GM12878 (cell line): Measurements from ENCODE around the gene ASTL.

ENCODE experiments used
- MXI1 ChIP-seq: fragments of 150-350 bp; IDR thresholded peaks from 2 replicates; pipeline ENCODE4 v1.6.1; 2011; ENCODE audit warnings: low read depth, mild to moderate bottlenecking, inconsistent platforms, low read length, improper control_type of control experiment
- MYB ChIP-seq: fragments of 150-350 bp; IDR thresholded peaks from 2 replicates; pipeline ENCODE4 v1.6.1; 2014; ENCODE audit warnings: mild to moderate bottlenecking, low read depth, low read length, borderline replicate concordance
- NBN ChIP-seq: fragments of 450-650 bp; IDR thresholded peaks from 2 replicates; pipeline ENCODE4 v1.6.1; 2016
- NFIC ChIP-seq: IDR thresholded peaks from 2 replicates; pipeline ENCODE4 v1.6.1; 2012; ENCODE audit warnings: low read depth, mild to moderate bottlenecking, inconsistent platforms, low read length, moderate library complexity
- NRF1 ChIP-seq: conservative IDR thresholded peaks from 2 replicates; pipeline ENCODE4 v1.6.1; 2011; ENCODE audit warnings: mild to moderate bottlenecking, low read depth, low read length, improper control_type of control experiment
- SMAD1 ChIP-seq: fragments of 450-650 bp; IDR thresholded peaks from 2 replicates; pipeline ENCODE4 v1.6.1; 2018; ENCODE audit warnings: mild to moderate bottlenecking, low read depth; ENCODE audit not compliant: partially characterized antibody
- SREBF1 ChIP-seq: IDR thresholded peaks from 2 replicates; pipeline ENCODE4 v1.6.1; 2012; ENCODE audit warnings: mild to moderate bottlenecking, low read length
- TF ChIP-seq, protein P1 (sequence below): IDR thresholded peaks from 2 replicates; pipeline ENCODE4 v1.6.1; 2012; ENCODE audit warnings: improper control_type of control experiment, low read depth, low read length; ENCODE audit not compliant: insufficient replicate concordance
- TF ChIP-seq, protein P2 (sequence below), 3 experiments: IDR thresholded peaks in 2 of 3; conservative IDR thresholded peaks in 1 of 3; 2 replicates each; pipeline ENCODE4 v1.5.1; 2011; ENCODE audit warnings: low read depth in 3 of 3, low read length in 3 of 3, mild to moderate bottlenecking in 3 of 3, control low read depth in 2 of 3, moderate library complexity in 2 of 3, inconsistent platforms in 1 of 3, mixed read lengths in 1 of 3; ENCODE audit not compliant: control insufficient read depth in 2 of 3, insufficient read depth in 1 of 3; ENCODE audit errors: extremely low read depth in 1 of 3
- TF ChIP-seq, protein P3 (sequence below): fragments of 450-650 bp; IDR thresholded peaks from 2 replicates; pipeline ENCODE4 v1.6.1; 2018; ENCODE audit warnings: borderline replicate concordance, mild to moderate bottlenecking; ENCODE audit not compliant: partially characterized antibody
- TF ChIP-seq, protein P4 (sequence below): fragments of 150-350 bp; IDR thresholded peaks from 2 replicates; pipeline ENCODE4 v1.6.1; 2016; ENCODE audit warnings: low read depth, low read length
- TF ChIP-seq, protein P5 (sequence below): IDR thresholded peaks from 2 replicates; pipeline ENCODE4 v1.6.1; 2012; ENCODE audit warnings: low read depth, low read length, improper control_type of control experiment

DNA sequence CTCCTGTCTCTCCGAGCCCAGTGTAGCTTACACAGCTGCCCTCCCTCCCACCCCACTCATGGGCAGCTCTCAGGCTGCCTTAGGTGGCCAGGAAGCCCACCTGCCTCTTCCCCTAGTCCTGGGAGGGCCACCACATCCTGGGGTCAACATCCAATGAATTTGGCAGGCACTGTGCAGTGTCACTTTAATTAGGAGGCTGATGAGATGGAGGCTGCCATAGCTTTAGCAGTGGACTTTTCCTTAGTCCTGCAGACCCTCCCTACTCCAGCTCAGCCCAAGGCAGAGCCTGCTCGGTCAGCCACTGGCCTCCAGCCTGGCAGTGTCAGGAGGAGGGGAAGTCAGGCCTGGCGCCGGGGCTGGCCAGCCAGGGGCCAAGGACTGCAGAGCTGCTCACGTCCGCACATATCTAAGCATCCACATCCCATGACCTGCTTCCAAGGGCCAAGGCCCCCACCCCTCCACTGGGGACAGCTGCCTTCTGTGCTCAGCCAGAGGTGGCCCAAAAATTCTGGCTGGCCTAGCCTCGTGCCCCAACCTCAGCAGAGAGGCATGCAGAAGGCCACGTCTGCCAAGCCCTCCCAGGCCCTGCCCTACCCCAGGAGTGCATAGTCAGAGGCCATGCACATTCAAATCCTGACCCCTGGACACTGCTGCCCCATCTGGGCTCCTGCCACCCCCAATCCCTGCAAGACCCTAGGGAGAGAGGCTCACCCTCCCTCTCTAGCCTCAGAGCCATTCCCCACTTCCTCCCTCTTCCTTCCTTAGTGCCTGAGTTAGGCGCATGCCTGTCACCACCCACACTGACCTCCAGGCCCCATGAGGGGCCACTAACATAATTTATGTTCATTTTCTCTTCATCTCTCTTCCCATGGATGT, 55.0 kb downstream of the ASTL start:
- TF ChIP-seq, protein P1, sequence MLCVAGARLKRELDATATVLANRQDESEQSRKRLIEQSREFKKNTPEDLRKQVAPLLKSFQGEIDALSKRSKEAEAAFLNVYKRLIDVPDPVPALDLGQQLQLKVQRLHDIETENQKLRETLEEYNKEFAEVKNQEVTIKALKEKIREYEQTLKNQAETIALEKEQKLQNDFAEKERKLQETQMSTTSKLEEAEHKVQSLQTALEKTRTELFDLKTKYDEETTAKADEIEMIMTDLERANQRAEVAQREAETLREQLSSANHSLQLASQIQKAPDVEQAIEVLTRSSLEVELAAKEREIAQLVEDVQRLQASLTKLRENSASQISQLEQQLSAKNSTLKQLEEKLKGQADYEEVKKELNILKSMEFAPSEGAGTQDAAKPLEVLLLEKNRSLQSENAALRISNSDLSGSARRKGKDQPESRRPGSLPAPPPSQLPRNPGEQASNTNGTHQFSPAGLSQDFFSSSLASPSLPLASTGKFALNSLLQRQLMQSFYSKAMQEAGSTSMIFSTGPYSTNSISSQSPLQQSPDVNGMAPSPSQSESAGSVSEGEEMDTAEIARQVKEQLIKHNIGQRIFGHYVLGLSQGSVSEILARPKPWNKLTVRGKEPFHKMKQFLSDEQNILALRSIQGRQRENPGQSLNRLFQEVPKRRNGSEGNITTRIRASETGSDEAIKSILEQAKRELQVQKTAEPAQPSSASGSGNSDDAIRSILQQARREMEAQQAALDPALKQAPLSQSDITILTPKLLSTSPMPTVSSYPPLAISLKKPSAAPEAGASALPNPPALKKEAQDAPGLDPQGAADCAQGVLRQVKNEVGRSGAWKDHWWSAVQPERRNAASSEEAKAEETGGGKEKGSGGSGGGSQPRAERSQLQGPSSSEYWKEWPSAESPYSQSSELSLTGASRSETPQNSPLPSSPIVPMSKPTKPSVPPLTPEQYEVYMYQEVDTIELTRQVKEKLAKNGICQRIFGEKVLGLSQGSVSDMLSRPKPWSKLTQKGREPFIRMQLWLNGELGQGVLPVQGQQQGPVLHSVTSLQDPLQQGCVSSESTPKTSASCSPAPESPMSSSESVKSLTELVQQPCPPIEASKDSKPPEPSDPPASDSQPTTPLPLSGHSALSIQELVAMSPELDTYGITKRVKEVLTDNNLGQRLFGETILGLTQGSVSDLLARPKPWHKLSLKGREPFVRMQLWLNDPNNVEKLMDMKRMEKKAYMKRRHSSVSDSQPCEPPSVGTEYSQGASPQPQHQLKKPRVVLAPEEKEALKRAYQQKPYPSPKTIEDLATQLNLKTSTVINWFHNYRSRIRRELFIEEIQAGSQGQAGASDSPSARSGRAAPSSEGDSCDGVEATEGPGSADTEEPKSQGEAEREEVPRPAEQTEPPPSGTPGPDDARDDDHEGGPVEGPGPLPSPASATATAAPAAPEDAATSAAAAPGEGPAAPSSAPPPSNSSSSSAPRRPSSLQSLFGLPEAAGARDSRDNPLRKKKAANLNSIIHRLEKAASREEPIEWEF: no peak
- TF ChIP-seq, protein P2, sequence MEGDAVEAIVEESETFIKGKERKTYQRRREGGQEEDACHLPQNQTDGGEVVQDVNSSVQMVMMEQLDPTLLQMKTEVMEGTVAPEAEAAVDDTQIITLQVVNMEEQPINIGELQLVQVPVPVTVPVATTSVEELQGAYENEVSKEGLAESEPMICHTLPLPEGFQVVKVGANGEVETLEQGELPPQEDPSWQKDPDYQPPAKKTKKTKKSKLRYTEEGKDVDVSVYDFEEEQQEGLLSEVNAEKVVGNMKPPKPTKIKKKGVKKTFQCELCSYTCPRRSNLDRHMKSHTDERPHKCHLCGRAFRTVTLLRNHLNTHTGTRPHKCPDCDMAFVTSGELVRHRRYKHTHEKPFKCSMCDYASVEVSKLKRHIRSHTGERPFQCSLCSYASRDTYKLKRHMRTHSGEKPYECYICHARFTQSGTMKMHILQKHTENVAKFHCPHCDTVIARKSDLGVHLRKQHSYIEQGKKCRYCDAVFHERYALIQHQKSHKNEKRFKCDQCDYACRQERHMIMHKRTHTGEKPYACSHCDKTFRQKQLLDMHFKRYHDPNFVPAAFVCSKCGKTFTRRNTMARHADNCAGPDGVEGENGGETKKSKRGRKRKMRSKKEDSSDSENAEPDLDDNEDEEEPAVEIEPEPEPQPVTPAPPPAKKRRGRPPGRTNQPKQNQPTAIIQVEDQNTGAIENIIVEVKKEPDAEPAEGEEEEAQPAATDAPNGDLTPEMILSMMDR (IDR thresholded peaks at IDR 0.05 in 2 of 3, conservative IDR thresholded peaks at IDR 0.05 in 1 of 3; ENCODE audit: control insufficient read depth in 2 of 3, extremely low read depth in 1 of 3, insufficient read depth in 1 of 3, low read depth in 3 of 3, low read length in 3 of 3): no peak
- no peak for TF ChIP-seq MXI1
- no peak for TF ChIP-seq MYB
- TF ChIP-seq, protein P3, sequence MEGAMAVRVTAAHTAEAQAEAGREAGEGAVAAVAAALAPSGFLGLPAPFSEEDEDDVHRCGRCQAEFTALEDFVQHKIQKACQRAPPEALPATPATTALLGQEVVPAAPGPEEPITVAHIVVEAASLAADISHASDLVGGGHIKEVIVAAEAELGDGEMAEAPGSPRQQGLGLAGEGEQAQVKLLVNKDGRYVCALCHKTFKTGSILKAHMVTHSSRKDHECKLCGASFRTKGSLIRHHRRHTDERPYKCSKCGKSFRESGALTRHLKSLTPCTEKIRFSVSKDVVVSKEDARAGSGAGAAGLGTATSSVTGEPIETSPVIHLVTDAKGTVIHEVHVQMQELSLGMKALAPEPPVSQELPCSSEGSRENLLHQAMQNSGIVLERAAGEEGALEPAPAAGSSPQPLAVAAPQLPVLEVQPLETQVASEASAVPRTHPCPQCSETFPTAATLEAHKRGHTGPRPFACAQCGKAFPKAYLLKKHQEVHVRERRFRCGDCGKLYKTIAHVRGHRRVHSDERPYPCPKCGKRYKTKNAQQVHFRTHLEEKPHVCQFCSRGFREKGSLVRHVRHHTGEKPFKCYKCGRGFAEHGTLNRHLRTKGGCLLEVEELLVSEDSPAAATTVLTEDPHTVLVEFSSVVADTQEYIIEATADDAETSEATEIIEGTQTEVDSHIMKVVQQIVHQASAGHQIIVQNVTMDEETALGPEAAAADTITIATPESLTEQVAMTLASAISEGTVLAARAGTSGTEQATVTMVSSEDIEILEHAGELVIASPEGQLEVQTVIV: no peak
- TF ChIP-seq, protein P4, sequence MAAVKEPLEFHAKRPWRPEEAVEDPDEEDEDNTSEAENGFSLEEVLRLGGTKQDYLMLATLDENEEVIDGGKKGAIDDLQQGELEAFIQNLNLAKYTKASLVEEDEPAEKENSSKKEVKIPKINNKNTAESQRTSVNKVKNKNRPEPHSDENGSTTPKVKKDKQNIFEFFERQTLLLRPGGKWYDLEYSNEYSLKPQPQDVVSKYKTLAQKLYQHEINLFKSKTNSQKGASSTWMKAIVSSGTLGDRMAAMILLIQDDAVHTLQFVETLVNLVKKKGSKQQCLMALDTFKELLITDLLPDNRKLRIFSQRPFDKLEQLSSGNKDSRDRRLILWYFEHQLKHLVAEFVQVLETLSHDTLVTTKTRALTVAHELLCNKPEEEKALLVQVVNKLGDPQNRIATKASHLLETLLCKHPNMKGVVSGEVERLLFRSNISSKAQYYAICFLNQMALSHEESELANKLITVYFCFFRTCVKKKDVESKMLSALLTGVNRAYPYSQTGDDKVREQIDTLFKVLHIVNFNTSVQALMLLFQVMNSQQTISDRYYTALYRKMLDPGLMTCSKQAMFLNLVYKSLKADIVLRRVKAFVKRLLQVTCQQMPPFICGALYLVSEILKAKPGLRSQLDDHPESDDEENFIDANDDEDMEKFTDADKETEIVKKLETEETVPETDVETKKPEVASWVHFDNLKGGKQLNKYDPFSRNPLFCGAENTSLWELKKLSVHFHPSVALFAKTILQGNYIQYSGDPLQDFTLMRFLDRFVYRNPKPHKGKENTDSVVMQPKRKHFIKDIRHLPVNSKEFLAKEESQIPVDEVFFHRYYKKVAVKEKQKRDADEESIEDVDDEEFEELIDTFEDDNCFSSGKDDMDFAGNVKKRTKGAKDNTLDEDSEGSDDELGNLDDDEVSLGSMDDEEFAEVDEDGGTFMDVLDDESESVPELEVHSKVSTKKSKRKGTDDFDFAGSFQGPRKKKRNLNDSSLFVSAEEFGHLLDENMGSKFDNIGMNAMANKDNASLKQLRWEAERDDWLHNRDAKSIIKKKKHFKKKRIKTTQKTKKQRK: no peak
- no peak for TF ChIP-seq NFIC
- no peak for TF ChIP-seq SMAD1
- no peak for TF ChIP-seq NRF1
- TF ChIP-seq NBN: no peak
- TF ChIP-seq, protein P5, sequence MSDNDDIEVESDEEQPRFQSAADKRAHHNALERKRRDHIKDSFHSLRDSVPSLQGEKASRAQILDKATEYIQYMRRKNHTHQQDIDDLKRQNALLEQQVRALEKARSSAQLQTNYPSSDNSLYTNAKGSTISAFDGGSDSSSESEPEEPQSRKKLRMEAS: no peak
- no peak for TF ChIP-seq SREBF1
